Ovary (tissue), 9 donors: Measurements from ENCODE around the gene RPRML. TPM values are rescaled to one million over a fixed set of nuclear protein-coding genes. Genes with fewer than 3 reads are reported as not detected.
"Not testable (repeated sequence)": the region's sequence is repeated elsewhere in the genome, so short reads cannot be mapped to it uniquely, and the experiment has no call there.

ENCODE experiments used
- DNase-seq, 5 donors: peaks; one replicate each; pipeline ENCODE4 v3.0.0-alpha.2; 2019 to 2020
- H3K27ac ChIP-seq, 2 donors: fragments of 200-600 bp; one replicate each; pipeline versions ENCODE4 v1.5.1 to v1.8.0; 2019 to 2022
- H3K27me3 ChIP-seq: fragments of 200-600 bp; one replicate; pipeline ENCODE4 v1.8.0; 2022
- H3K36me3 ChIP-seq: fragments of 200-600 bp; sonication (generic); one replicate; pipeline ENCODE4 v1.5.1; 2019
- H3K4me1 ChIP-seq: one replicate; pipeline ENCODE4 v1.8.1; 2013; ENCODE audit warnings: mild to moderate bottlenecking, moderate library complexity; ENCODE audit not compliant: insufficient read depth
- H3K4me3 ChIP-seq: fragments of 200-600 bp; sonication (generic); one replicate; pipeline ENCODE4 v1.5.1; 2017
- H3K9me3 ChIP-seq, 2 donors: fragments of 200-600 bp in 1 of 2; sonication (generic) in 1 of 2; one replicate each; pipeline versions ENCODE4 v1.5.1 to v1.8.1; 2013 to 2019; ENCODE audit warnings: mild to moderate bottlenecking in 1 of 2, moderate library complexity in 1 of 2
- EP300 ChIP-seq: sonication (generic); formaldehyde crosslinking; IDR thresholded peaks from one replicate; pipeline ENCODE4 v1.6.1; 2017; ENCODE audit warnings: antibody characterized with exemption
- POLR2A ChIP-seq: fragments of 450-650 bp; IDR thresholded peaks from one replicate; pipeline ENCODE4 v1.6.1; 2017; ENCODE audit warnings: antibody characterized with exemption, mild to moderate bottlenecking, moderate library complexity
- WGBS, 3 donors: extraction: QIAGEN DNeasy Blood & Tissue Kit in 1 of 3; methylation state at CpG; one replicate each; pipeline versions ENCODE4 v1.1.5 to v1.1.7; 2013 to 2017; 5-methylcytosine and 5-hydroxymethylcytosine counted together
- intact Hi-C, 4 donors: fragments of 100-400 bp; cut with DNase I; formaldehyde crosslinking; loops; one replicate each; pipeline versions ENCODE4 v1.11.0 to v1.15.1; 2022 to 2023
- polyA plus RNA-seq, 2 donors: library from polyadenylated mRNA; stranded (reverse); fragments of 200-250 nt in 1 of 2; fragments of 350-450 nt in 1 of 2; fragmentation: Illumina TruSeq in 1 of 2; extraction: RNeasy Lipid Tissue Mini Kit (QIAGEN cat#74804) in 1 of 2; gene quantifications; one replicate each; pipeline ENCODE4 v1.2.3, GENCODE V29; 2013 to 2014
- total RNA-seq, 7 donors: library from RNA; depleted of rRNA in 2 of 7; stranded (reverse); fragments of >200 nt in 2 of 7; fragmentation: NEBNext Ultra II Directional in 3 of 7; extraction: Animal tissue kit (Norgen Biotek cat#: 25700) in 3 of 7; gene quantifications; one replicate each; pipeline versions ENCODE4 v1.1.0 to v1.2.4, GENCODE V29; 2016 to 2023
- TF ChIP-seq, protein P1 (sequence below), 3 donors: fragments of 450-650 bp in 2 of 3; fragments of 200-600 bp in 1 of 3; IDR thresholded peaks; one replicate each; pipeline versions ENCODE4 v1.5.1 to v1.8.0; 2016 to 2022; ENCODE audit warnings: antibody characterized with exemption in 3 of 3, mild to moderate bottlenecking in 1 of 3
- donor health status: DM: no; HTN: no; CAD: no; lungs with moderate emphysema.
- donor health status: DM: no; HTN: no; CAD: no.
- donor health status: Bipolar disorder and iron deficiency.
- donor health status: DM: yes; HTN: yes; CAD: no.
- donor health status: DM: no; HTN: no; CAD: no.
- donor health status: DM: yes; HTN: yes; CAD: no.

The RPRML gene
- total and polyA plus RNA-seq, 9 donors: 0.69 TPM; not detected in 8

DNA sequence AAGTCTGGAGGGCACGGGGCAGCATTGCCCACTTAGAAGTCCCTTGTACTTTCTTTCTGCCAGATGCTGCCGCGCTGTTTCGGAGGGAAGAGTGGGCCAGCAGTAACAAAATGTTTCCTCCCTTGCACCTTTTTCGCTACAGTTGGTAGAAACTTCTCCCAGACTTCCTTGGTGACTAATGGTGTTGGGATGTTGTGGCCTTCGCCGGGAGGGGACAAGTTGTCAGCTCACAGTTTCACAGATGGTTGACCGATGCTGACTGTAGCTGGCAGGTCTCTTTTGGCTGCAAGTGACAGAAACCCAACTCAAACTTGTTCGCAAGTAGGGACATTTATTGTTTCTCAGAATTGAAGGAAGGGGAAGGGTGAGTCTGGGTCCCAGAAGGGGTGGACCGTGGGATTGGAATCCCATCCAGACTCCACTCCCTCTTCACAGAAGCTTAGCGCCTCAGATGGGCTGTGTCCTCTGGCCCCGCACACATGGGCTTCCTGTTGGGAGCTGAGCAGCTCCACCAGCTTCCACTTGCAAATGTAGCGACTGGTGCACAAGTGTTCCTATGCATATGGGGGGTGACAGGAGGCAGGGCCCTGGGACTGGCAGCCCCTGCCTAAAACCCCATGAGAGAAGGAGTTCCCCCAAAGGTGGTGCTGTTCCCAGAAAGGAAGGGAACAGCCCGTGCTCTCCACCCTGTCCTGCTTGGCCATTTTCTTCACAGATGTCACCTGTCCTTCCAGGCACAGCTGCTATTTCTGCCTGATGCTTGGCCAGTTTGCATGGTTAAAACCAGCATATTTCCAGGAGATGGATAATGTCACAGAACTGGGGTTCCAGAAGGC, 30.9 kb upstream of the RPRML start:
- WGBS, 3 donors: 94 to 95% (median 95%) methylated on average over 14 of the region's 14 CpGs
- Histone ChIP-seq H3K4me3 (no peak overlapping the region), H3K4me1 (no peaks in the 10 kb centered on the region), H3K27ac (no peak overlapping the region), H3K27me3 (no peaks in the 10 kb centered on the region), H3K9me3 (no peaks in the 10 kb centered on the region), H3K36me3 (no peaks in the 10 kb centered on the region)
- TF ChIP-seq, protein P1, sequence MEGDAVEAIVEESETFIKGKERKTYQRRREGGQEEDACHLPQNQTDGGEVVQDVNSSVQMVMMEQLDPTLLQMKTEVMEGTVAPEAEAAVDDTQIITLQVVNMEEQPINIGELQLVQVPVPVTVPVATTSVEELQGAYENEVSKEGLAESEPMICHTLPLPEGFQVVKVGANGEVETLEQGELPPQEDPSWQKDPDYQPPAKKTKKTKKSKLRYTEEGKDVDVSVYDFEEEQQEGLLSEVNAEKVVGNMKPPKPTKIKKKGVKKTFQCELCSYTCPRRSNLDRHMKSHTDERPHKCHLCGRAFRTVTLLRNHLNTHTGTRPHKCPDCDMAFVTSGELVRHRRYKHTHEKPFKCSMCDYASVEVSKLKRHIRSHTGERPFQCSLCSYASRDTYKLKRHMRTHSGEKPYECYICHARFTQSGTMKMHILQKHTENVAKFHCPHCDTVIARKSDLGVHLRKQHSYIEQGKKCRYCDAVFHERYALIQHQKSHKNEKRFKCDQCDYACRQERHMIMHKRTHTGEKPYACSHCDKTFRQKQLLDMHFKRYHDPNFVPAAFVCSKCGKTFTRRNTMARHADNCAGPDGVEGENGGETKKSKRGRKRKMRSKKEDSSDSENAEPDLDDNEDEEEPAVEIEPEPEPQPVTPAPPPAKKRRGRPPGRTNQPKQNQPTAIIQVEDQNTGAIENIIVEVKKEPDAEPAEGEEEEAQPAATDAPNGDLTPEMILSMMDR (IDR thresholded peaks at IDR 0.05): no peak
- TF ChIP-seq POLR2A (no peak), EP300 (no peak)
- DNase-seq: no peak
- intact Hi-C loops: no loop called here

DNA sequence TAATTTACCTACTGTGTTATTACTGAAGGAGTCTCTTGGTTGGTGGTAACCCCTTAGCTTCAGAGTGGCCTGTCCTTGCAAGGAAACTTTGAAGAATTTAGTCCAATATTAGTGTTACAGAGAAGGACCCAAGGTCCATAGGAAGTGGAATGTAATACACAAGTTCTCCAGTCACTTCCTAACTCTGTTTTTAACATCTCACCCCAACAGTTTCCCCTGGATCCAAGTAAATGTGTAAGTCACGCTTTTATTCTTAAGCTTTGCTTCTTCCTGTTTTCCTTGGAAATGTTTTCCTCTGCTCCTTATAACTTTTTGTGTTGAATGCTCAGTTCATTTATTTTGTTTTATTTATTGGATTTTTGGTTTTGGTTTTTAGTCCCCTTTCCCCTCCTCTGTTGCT, 25.9 kb upstream of the RPRML start:
- Histone ChIP-seq H3K4me3 (no peak overlapping the region), H3K4me1 (no peaks in the 10 kb centered on the region), H3K27ac (no peak overlapping the region), H3K27me3 (no peaks in the 10 kb centered on the region), H3K9me3 (no peaks in the 10 kb centered on the region), H3K36me3 (no peaks in the 10 kb centered on the region)
- DNase-seq: no peak
- 40 to 89% (median 71%) methylated on average over 1 of the region's 1 CpG for WGBS, 3 donors
- intact Hi-C loops: no loop called here
- TF ChIP-seq EP300 (no peak), POLR2A (no peak)
- TF ChIP-seq, protein P1 (IDR thresholded peaks at IDR 0.05): no peak

DNA sequence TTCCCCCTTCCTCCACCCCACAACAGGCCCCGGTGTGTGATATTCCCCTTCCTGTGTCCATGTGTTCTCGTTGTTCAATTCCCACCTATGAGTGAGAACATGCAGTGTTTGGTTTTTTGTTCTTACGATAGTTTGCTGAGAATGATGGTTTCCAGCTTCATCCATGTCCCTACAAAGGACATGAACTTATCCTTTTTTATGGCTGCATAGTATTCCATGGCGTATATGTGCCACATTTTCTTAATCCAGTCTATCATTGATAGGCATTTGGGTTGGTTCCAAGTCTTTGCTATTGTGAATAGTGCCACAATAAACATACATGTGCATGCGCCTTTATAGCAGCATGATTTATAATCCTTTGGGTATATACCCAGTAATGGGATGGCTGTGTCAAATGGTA, 24.8 kb upstream of the RPRML start:
- DNase-seq, H3K27me3 ChIP-seq, H3K27ac ChIP-seq, H3K4me1 ChIP-seq, intact Hi-C loops, H3K9me3 ChIP-seq, H3K36me3 ChIP-seq, H3K4me3 ChIP-seq: not testable (repeated sequence)
- 83 to 96% (median 90%) methylated on average over 4 to 5 of the region's 5 CpGs for WGBS, 3 donors

DNA sequence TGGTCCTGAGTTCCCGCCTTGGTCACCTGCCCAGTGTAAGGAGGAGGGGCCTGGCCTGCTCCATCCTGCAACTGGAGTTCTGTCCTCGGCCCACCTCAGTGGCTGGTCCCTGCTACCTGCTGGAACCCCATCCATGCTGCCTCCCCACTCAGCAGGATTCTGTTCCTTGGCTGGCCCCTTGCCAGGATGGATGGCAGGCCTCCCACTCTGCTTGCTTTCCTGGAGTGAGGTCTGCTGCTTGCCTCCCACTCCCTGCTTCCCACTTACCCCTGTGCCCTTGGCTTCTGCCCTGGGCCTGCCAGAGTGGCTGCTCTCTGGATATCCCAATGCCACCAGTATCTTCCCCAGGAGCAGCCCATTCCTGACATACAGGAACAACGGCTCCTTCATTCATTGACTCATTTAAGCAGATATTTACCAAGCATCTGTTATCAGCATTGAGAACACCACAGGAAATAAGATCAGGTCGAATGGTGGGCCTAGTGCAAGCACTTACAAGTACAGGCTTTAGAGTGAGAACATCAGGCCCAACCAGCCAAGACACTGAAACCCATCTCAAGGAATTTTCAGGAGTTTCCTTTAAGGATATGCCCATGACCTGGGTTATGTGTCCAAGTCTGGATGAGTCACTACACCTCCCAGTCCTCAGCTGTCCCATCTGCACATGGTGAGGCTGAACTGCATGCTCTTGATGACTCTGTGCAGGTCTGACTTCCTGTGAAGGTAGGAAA, 17.0 kb upstream of the RPRML start:
- no peaks in the 10 kb centered on the region for H3K27me3 ChIP-seq
- no peak overlapping the region for H3K27ac ChIP-seq
- TF ChIP-seq EP300: no peak
- no peak for TF ChIP-seq POLR2A
- TF ChIP-seq, protein P1 (IDR thresholded peaks at IDR 0.05): no peak
- no peaks in the 10 kb centered on the region for H3K4me1 ChIP-seq
- 59 to 78% (median 66%) methylated on average over 4 of the region's 4 CpGs for WGBS, 3 donors
- H3K9me3 ChIP-seq: no peaks in the 10 kb centered on the region
- intact Hi-C loops: loop anchor here in 1 of 4 donors (10.0 kb wide), 1 partner anchor 51 kb away; no protein-coding TSS in a partner anchor
- no peak for DNase-seq
- no peak overlapping the region for H3K4me3 ChIP-seq
- no peaks in the 10 kb centered on the region for H3K36me3 ChIP-seq

DNA sequence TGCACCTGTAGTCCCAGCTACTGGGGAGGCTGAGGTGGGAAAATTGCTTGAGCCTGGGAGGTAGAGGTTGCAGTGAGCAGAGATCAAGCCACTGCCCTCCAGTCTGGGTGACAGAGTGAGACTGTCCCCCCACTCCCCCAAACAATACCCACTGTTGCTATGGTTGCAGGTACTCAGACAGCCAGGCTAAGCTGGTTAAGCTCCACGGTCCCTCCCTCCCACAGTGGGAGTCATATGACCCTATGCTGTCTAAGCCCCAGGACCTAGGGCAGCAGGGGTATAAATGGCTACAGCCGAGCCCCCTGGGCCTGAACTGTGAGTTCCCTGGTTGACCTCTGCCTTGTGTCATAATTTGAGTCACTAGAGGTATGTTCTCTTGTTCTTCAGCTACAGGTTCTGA, 15.9 kb upstream of the RPRML start:
- DNase-seq: no peak
- Histone ChIP-seq H3K36me3 (no peaks in the 10 kb centered on the region), H3K9me3 (no peaks in the 10 kb centered on the region), H3K27ac (no peak overlapping the region), H3K4me3 (no peak overlapping the region), H3K4me1 (no peaks in the 10 kb centered on the region), H3K27me3 (no peaks in the 10 kb centered on the region)
- intact Hi-C loops: loop anchor here in 1 of 4 donors (10.0 kb wide), 1 partner anchor 50 kb away; no protein-coding TSS in a partner anchor
- WGBS, 3 donors: 72 to 81% (median 77%) methylated on average over 2 of the region's 2 CpGs
- TF ChIP-seq POLR2A (no peak), EP300 (no peak)
- TF ChIP-seq, protein P1 (IDR thresholded peaks at IDR 0.05): no peak
